Ishikawa (cell line): ENCODE results near the gene MUC4.

Experiments used
- CEBPB ChIP-seq: IDR thresholded peaks from 2 replicates; pipeline ENCODE4 v1.6.1; 2012
- CREB1 ChIP-seq: IDR thresholded peaks from 2 replicates; pipeline ENCODE4 v1.6.1; 2012; ENCODE audit warnings: low read depth
- FOXM1 ChIP-seq: IDR thresholded peaks from 2 replicates; pipeline ENCODE4 v1.6.1; 2012; ENCODE audit warnings: low read depth, borderline replicate concordance
- TCF12 ChIP-seq: IDR thresholded peaks from 2 replicates; pipeline ENCODE4 v1.6.1; 2012; ENCODE audit warnings: low read depth
- TEAD4 ChIP-seq: IDR thresholded peaks from 2 replicates; pipeline ENCODE4 v1.6.1; 2012
- ZBTB7A ChIP-seq: IDR thresholded peaks from 2 replicates; pipeline ENCODE4 v1.6.1; 2012; ENCODE audit warnings: low read depth

DNA sequence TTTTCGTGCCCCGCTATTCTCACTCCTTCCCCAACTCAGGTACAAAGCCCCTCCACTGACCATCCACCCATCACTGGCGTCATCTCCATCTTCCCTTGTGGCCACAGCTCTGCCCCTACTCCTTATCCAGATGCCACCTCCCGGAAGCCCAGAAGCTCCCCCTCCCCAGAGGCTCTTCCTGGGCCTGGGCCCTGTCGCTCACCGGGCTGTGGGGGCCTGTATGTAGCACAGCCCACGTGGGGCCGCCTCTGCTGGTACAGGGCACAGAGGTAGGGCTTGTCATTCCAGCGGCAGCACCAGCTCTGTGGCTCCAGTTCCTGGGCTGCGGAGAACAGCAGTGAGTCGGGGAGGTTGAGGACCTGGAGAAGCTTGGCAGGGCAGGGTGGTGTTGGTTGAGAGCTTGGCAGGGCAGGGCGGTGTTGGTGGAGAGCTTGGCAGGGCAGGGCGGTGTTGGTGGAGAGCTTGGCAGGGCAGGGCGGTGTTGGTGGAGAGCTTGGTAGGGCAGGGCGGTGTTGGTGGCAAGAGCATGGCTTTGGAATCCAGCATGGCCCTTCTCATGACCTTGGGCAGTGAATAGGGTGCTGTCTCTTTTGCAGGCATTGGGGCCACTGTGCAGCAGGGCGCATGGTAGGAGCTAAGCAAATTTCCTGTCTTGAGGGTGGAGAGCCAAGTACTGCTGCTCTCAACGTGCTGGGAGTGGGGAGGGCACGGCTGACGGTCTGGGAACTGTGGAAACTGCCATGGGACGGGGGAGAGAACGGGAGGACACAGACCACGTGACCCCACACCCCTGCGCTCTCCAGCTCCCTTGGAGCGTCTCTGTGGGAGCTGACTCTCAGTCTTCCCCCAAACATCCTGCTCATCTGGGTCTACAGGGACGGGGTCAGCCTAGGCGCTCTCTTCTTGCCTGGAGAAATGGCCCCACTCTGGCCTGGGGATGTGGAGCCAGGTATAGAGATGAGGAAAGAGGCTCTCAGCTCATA is 47.6 kb downstream of the MUC4 start:
- TF ChIP-seq TCF12 (no peak), FOXM1 (no peak), CEBPB (no peak), TEAD4 (no peak), ZBTB7A (no peak), CREB1 (no peak)
